ENCODE results near the gene METTL22.
A peak's percentile ranks its signal among the peaks of the same experiment; 100 is the strongest.

Gene METTL22, protein sequence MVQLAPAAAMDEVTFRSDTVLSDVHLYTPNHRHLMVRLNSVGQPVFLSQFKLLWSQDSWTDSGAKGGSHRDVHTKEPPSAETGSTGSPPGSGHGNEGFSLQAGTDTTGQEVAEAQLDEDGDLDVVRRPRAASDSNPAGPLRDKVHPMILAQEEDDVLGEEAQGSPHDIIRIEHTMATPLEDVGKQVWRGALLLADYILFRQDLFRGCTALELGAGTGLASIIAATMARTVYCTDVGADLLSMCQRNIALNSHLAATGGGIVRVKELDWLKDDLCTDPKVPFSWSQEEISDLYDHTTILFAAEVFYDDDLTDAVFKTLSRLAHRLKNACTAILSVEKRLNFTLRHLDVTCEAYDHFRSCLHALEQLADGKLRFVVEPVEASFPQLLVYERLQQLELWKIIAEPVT
- total RNA-seq: 17.9 to 19.8 reads per million in 2 donors

DNA sequence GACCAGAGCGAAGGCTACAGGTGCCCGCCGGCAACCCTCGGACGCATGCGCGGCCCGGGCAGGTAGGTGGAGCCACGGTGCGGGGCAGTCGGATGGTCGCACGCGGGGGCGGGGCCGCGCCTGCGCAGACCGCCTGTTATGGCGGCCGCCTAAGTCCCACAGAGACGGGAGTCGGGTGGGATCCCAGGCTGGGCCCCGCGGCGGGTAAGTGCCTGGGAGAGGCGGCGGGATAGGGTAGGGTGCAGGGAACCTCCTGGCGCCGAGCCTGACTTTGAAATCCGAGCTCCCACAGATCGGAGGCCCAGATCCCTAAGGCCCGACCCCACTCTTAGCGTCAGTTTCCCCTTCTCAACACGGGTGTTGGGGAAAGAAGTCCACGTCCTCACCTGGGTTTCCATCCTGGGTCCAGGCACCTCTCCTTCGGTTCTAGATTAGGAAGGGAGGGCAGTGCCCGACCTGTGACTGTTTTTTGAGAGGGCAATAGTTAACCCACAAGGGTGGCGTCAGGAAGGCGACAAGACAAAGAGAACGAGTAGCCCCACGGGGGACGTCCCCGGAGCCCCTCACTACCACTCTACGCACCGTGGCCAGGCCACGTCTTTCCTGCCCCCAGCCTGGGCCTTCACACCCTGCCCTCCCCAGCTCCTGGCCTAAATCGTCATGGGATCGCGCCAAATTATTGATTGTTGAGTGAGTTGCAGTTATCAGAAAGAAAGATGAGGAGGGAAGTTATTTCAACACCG is at the start of gene METTL22:
Gene METTL22 (plus strand): TSS at position 127 of the 743 bp plus-strand sequence. CDS start 3,968 bp downstream, outside the sequence.
- DNase-seq: peak; percentile 90

DNA sequence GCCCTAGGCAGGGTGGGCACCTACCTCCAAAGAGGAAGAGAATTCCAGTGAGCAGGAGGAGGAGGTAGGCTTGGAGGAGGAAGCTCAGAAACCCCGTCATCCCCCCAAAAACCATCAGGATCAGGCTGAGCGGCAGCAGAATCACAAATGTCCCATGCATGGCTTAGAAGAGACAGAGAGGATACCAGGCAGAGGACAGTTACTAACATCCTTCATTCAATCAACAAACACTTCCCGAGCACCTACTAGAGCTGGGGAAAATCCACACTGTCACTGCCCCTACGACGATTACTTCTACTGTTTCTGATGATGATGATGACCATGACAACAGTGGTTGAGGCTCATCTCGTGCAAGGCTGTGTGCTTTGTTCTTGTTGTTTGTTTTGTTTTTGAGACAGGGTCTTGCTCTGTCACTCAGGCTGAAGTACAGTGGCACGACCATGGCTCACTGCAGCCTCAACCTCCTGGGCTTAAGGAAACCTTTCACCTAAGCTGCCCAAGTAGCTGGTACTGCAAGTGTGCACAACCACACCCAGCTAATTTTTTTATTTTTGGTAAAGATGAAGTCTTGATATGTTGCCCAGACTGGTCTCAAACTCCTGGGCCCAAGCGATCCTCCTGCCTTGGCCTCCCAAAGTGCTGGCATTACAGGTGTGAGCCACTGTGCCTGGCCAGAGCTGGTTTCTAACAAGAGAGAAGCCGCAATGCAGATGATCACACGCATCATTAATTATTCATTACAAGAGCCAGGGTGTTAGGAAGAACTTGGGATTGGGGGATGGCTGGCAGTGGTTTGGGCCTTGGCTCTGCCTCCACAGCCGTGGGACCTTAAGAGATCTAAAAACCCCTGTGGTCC is 49.2 kb upstream of the METTL22 start:
- DNase-seq: no peak

DNA sequence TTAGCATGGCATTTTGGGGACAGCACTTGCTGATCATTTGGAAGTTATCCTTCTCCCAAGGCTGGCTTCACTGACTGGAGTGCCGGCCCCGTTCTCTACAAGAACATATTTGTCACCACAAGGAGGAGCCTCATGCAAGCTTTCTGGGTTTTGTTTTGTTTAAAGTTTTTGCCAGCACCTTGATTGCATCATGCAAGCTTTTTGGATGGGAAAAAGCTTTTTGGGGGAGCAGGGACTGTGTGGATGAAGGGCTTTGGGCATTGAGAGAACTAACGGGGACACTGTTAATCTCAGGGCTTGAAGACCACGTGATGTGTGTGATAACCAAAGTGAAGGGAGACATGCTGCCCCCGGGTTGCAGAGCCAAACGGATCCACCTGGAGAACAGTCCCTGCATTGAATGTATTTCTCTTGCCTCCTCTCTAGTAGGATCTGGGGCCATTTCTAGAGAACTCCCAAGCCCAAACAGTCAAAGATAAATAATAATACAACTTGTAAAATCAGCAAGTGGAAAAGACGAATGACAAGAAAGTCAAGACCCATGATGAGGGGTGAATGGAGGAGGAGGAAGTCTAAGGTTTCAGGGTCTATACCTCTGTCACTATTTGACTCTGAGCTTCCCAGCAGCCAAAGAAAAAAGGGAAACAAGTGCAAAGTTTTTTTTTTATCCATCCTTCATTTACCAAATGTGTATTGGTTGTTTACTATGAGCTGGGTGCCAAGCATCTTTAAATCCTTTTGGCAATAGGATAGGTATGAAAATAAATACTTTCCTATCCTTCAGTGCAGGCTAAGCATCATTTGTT is 48.4 kb upstream of the METTL22 start:
- no peak for DNase-seq

DNA sequence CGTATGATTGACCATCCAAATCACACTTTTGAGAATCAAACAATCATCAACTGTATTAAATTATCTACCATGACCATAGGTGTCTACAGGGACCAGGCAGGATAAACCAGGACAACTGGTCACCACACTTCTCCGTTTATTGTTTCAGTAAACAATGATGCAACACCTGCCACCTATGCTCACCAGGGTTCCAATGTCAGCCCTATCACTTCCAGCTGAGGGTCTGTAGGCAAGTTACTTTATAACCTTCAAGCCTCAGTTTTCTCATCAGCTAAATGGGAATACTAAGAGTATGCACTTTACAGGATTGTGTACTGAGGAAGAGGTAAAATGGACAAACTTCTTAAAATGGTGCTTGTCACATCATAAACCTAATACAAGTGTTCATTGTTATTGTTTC is 46.1 kb upstream of the METTL22 start:
- no peak for DNase-seq

DNA sequence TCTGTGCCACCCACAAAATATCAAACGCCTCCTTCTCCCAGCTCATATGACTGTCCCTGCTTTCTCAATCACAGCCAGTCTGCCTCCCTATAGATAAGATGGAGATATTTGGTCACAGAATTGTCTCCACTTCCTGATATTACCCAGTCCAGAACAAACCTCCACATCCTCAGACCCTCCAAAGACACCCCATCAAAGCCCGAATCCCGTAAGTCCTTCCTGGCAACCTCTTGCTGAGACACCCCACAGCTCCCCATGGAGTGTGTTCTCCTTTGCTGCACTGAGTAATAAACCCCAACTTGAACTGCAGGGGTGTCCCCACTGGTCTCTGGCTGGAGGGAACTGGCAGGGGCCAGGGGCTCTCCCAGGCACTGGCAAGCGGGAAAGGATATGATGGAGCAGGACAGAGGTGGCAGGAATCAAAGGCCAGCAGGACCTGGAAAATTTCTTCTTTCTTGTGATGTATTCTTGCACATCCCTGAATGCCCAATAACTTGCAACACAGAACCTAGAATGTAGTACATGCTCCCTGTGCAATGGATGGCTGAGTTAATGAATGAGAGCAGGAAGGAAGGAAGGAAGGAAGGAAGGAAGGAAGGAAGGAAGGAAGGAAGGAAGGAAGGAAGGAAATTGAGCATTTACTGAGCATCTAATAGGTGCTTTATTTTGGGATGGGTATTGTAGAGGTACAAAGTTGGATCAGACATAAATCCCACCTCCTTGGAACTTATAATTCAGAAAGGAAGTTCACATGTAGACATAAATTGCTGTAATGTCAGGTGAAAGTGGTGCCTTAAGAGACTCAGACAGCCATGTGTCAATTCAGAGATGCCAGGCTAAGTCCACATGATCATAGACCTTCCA is 45.1 kb upstream of the METTL22 start:
- no peak for DNase-seq

DNA sequence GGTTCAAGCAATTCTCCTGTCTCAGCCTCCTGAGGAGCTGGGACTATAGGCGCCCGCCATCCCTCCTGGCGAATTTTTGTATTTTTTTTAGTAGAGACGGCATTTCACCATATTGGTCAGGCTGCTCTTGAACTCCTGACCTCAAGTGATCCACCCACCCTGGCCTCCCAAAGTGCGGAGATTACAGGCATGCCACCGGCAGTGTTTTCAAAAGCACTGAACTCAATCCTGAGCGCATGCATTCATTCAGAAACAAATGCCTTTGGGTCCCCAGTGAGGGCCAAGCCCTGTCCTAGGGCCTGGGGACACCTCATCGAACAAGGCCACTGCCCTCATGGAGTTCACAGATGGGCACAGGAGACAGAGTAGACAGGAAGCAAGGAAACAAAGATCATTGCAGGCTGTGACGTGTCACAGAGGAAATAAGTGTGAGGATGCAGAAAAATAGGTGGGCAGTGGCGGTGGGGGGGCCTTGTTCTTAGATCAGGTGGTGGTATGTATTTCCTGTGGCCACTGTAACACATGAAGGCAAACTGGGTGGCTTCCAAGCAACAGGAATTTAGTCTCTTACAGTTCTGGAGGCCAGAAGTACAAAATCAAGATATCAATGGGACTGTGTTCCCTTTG is 43.7 kb upstream of the METTL22 start:
- no peak for DNase-seq

DNA sequence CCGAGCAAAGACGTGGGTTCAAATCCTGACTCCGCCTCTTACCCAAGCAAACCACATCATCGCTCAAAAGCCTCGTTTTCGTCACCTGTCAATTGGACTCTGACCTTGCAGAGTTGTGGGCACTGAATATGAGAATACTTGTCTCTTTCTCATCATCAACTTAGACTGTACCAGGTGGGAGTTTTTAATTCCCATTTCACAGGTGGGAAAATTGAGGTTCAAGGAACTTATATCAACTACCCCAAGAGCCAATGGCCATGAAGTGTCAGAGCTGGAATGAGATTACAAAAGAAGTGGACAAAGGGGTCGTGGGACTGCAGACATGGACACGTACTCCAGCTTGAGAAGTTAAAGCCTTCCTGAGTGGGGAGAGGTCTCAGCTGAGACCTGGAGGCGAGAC is 41.9 kb upstream of the METTL22 start:
- no peak for DNase-seq

DNA sequence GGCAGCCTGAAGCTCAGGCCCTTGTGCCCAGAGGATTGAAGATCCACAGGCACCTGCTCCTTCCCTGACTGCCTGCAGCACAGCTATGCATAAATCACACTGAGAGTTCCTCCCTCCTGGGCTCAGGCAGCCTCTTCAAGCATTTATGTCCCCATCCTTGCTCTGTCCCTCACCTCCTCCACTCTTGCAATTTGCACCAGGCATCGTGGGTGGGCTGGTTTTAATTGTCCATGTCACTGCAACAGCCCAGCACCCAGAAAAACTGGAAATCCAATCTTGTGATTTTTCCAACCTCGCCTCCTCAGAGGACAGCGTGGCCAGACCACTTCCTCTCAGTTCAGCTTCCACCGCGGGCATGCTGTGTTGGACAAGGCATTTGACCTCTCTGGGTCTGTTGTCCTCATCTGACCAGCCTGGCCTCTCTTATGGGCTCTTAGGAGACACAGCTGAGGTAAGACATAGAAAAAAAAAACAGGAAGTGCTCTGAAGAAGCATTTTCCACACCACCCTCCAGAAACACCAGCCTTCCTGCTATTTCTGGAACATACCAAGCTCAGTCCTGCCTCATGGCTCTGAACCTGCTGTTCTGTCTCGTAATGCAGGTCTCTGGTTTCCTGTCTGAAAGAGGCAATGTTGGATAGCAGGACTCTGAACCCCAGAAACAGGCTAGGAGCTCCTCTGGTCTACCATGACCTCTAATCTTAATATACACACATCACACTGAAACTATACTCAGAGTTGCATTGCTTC is 39.5 kb upstream of the METTL22 start:
- no peak for DNase-seq

DNA sequence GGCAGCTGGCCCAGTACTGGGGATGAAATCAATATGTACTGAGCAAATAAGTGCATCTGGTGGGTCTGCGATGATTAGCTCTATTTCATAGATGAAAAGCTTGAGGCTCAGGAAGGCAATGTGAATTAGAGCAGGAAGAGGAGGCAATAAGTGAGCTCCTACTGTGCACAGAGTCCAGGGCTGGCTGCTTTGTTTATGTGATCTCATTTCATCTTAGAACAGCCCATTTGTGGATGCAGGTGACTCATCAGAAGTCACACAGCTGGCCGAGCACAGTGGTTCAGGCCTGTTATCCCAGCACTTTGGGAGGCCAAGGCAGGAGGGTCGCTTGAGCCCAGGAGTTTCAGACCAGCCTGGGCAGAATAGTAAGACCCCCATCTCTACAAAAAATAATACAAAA is 38.3 kb upstream of the METTL22 start:
- no peak for DNase-seq

DNA sequence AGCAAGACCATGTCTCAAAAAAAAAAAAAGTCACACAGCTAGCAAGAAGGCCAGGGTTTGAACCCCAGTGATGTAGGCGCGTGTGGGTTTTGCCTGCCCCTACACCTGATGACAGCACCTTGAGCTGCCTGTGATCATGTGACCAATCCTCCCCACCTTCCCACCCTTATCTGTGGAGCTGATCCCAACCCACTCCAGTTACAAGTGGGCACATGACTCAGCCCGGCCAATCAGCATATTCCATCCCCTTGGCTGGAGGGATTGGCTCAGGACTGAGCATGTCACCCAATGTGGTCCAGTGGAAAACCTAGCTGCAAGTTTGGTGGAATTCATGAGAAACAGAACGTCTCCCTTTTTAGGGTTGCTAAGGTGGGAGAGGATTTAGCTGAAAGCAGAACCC is 37.8 kb upstream of the METTL22 start:
- DNase-seq: no peak

DNA sequence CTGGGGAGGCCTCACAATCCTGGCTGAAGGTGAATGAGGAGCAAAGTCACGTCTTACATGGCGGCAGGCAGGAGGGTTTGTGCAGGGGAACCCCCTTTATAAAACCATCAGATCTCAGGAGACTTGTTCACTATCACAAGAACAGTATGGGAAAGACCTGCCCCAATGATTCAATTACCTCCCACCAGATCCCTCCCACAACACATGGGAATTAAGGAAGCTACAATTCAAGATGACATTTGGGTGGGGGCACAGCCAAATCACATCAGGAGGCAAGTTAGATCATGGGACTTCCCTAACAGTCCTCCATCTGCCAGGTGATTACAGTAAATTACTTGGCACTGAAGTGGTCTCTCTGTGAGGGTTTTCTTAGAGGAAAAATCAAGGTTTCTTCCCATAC is 36.5 kb upstream of the METTL22 start:
- DNase-seq: no peak

DNA sequence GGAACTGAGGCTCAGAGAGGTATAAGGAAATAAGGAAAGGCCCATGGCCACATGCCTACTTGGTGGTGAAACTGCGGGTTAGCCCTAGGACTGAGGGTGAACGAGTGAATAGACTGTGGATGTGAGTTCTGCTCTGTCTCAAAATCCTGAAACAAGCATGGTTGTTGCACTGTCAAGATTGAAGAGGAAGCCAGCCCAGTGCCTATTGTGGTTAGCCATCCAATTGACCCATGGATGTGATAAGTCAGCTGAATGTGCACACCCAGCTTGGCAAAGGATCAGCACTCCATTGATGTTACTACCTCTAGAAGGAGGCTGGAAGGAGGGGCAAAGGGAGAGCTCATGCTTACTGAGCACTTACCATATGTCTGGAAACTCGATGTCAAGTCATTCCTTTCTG is 35.6 kb upstream of the METTL22 start:
- DNase-seq: no peak

DNA sequence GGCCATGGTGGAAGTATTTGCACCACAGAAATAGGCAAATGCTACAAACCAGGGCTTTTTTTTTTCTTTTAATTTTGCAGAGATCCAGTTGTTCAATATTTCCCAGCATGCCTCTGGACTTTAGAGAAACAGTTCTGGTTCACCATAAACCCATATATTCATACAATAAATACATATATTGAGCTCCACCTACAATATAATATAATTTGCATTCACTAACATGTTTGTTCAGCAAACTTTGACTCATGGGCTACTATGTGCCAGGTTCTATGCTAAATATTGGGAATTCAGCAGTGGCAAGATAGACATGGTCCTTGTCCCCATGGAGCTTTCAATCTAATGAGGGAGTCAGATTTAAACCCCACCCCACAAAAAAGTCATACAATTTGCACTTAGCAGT is 34.4 kb upstream of the METTL22 start:
- no peak for DNase-seq

DNA sequence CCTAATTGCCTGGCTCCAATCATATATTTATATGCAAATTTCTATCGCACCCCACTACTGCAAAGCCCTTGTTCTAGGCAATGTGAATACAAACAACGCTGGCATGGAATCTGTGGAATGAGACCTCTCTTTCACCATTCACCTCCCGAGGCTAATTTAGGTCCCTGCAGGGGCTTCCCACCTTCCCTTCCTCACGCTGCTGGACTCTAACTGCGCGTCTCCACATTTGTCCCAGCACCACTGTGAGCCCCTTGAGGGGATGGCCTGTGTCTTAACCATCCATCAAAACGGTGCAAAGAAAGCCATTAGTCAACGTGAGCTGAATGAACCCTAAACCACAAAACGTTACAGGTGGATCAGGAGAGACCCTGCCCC is 32.8 kb upstream of the METTL22 start:
- DNase-seq: no peak

DNA sequence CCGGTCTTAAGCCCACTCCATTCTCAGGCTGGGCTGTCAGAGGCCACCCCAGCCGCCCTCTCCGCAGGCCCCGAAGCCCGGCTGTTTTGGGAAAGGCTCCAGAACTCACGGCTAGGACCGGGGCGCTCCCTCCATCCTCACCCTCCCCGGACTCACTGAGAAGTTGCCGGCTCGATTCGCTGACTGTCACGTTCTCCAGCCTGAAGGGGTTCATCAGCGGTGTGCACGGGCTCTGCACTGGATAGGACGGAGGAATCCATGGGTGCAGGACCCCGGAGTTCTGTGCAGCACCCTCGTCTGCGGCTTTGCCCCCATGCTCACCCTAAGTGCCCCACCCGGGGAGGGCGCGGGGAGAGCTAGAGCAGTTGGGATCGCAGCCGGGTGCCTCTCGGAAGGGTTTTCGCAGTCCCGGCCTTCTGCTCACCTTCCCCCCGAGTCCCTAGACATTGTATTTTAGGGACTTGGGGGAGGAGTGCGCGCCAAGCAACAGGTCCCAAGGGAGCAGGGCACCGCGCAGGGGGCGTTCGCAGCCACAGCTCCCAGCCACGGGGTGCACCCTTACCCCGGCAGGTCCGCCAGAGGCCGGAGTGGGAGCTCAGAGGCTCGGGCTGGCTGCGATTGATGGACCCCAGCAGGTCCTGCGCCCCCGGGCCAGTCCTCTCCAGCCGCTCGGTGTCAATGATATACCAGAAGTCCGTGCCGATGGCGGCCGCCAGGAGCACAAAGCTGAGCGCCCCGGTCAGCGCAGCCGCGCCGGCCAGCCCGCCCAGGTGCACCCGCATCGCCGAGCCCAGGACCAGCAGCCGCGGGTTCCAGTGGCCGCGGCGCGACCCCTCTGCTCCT is 32.2 kb upstream of the METTL22 start:
- DNase-seq: no peak

DNA sequence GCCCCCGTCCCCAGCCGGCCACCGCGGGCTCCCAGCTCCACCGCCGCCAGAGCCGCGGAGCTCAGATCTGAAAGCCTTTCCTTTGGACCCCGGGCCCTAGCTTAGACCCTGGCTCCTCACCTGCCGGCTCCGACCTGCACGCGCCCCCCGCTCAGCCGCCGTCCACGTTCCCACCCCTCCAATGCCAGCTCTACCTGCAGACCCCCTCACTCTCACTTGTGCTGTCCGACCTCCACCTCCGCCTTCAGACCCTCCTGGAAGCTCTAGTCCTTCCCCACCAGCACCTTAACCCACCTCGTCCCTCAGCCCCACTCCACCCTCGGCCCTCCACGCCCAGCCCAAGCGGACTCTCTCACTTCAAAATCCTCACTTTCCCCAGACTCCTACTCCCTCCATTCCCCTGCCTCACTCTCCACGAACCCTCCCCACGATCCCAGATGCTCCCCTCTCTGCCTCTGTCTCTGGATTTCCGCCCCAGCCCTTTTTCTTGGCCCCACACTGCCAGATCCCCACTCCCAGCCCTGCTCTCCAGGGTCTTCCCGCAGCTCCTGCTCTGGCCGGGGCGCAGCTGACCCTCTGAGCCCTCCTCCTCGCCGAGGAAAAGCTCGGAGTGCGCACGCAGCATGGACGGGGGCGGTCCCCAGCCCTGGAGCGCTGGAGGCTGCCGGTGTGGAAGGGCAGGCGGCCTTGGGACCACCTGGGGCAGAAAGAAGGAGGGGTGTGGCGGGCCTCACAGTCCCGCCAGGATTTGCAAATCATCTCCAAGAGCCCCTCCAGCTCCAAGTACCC is 31.4 kb upstream of the METTL22 start, which contains the start of gene TMEM114:
Gene TMEM114 (minus strand): TSS at position 612 of the 789 bp plus-strand sequence. CDS start 673 bp downstream, outside the sequence.
- DNase-seq: no peak

DNA sequence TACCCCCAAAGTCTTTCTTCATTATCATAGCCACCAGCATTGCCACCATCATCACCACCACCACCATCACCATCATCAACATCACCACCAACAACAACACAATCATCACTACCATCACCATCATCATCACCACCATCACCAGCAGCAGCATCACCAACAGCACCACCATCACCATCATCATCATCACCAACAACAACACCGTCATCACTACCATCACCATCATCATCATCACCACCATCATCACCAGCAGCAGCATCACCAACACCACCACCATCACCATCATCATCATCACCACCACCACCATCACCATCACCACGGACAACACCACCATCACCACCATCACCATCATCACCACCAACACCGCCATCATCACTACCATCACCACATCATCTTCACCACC is 30.7 kb upstream of the METTL22 start:
- no peak for DNase-seq

DNA sequence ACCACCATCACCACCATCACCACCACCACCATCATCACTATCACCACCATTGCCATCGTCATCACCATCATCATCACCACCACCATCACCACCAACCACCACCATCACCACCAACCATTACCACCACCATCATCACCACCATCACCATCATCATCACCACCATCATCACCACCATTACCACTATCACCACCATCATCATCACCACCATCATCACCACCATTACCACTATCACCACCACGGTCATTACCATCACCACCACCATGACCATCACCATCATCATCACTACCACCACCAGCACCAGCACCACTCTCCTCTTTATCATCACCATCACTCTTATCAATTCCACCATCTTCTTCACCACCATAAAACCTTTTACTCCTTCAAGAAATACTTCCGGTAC is 30.0 kb upstream of the METTL22 start:
- DNase-seq: no peak

Measured in activated gamma-delta T cell (primary cell).